Cardiac muscle cell (in vitro differentiated cells and primary cell): ENCODE data around the gene DIDO1. TPM values are rescaled to one million over a fixed set of nuclear protein-coding genes. Genes with fewer than 3 reads are reported as not detected.

Experiments used
- DNase-seq, 2 donors: peaks; one replicate each; pipeline versions ENCODE4 v3.0.0 to v3.0.0-alpha.2; 2010 to 2017; ENCODE audit warnings: low read depth in 1 of 2, low spot score in 1 of 2
- H3K27ac ChIP-seq: fragments of 200-600 bp; sonication (generic); 2 replicates; pipeline ENCODE4 v1.5.1; 2016
- H3K27me3 ChIP-seq: fragments of 200-600 bp; sonication (generic); 2 replicates; pipeline ENCODE4 v1.6.0; 2016; ENCODE audit warnings: control low read depth
- H3K36me3 ChIP-seq: fragments of 200-600 bp; sonication (generic); 2 replicates; pipeline ENCODE4 v1.5.1; 2016; ENCODE audit warnings: control low read depth
- H3K4me1 ChIP-seq: fragments of 200-600 bp; sonication (generic); 2 replicates; pipeline ENCODE4 v1.8.1; 2017; ENCODE audit warnings: low read depth, mild to moderate bottlenecking, mixed run types
- H3K4me3 ChIP-seq: fragments of 200-600 bp; sonication (generic); 2 replicates; pipeline ENCODE4 v1.5.1; 2016; ENCODE audit warnings: mild to moderate bottlenecking
- H3K9me3 ChIP-seq: fragments of 200-600 bp; sonication (generic); 2 replicates; pipeline ENCODE4 v1.5.1; 2017; ENCODE audit warnings: low read depth, mild to moderate bottlenecking, control low read depth
- polyA plus RNA-seq: library from polyadenylated mRNA; unstranded; fragments of >200 nt; fragmentation: Nextera tagmentation; extraction: Ambion mirVana; gene quantifications from 2 replicates; pipeline ENCODE4 v1.2.1, GENCODE V29; 2016
- total RNA-seq: library from RNA; depleted of rRNA; stranded (reverse); fragments of >200 nt; gene quantifications from 2 replicates; pipeline ENCODE4 v1.2.3, GENCODE V29; 2016
- TF ChIP-seq, protein P1 (sequence below): IDR thresholded peaks from 2 replicates; pipeline ENCODE4 v1.5.1; 2012; ENCODE audit warnings: low read depth, mild to moderate bottlenecking, low read length

DIDO1 gene
- total and polyA plus RNA-seq, 2 experiments from 2014 or later: 28.3 to 69.2 TPM

DNA sequence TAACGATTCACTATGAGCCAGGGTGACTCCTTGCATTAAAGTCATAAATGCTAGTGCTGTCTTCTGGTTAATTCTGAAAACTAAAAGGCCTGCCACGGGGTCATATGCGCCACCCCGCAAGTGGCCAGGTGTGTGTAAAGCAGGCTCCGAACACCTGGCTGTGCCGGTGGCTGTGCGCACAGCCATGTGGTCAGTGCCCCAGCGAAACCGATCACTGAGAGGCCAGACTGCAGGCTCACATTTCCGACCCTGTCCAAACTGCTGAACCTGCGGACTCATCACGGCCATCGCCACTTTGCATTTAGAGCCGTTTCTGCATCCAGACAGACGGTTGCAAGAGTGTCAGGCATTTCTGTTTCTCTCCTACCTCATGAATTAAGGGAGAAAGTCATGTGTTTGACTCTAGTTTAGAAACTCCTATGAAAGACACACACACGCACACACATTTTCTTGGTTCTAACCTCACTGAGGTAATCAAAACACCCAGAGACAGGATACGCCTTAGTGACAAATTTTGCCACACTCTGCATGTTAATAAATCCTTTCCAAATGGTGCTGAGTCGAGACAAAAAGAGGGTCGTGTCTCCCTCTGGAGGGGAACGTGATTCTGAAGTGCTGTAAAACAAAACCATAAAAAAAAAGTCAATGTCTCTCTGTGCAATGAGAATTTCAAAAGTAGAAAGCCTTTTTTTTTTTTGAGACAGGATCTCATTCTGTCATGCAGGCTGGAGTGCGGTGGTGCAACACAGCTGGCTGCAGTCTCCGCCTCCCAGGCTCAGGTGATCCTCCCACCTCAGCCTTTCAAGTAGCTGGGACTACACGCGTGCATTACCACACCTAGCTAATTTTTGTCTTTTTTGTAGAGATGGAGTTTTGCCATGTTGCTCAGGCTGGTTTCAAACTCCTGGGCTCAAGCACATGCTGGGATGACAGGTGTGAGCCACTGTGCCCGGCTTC is 33.7 kb downstream of the DIDO1 start:
- no peak for DNase-seq
- no peaks in the 10 kb centered on the region for H3K9me3 ChIP-seq
- no peak overlapping the region for H3K27ac ChIP-seq
- H3K4me1 ChIP-seq: no peaks in the 10 kb centered on the region
- no peak overlapping the region for H3K4me3 ChIP-seq
- TF ChIP-seq, protein P1, sequence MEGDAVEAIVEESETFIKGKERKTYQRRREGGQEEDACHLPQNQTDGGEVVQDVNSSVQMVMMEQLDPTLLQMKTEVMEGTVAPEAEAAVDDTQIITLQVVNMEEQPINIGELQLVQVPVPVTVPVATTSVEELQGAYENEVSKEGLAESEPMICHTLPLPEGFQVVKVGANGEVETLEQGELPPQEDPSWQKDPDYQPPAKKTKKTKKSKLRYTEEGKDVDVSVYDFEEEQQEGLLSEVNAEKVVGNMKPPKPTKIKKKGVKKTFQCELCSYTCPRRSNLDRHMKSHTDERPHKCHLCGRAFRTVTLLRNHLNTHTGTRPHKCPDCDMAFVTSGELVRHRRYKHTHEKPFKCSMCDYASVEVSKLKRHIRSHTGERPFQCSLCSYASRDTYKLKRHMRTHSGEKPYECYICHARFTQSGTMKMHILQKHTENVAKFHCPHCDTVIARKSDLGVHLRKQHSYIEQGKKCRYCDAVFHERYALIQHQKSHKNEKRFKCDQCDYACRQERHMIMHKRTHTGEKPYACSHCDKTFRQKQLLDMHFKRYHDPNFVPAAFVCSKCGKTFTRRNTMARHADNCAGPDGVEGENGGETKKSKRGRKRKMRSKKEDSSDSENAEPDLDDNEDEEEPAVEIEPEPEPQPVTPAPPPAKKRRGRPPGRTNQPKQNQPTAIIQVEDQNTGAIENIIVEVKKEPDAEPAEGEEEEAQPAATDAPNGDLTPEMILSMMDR: no peak
- H3K36me3 ChIP-seq: peaks cover 71% of the 10 kb centered on the region
- H3K27me3 ChIP-seq: no peaks in the 10 kb centered on the region

DNA sequence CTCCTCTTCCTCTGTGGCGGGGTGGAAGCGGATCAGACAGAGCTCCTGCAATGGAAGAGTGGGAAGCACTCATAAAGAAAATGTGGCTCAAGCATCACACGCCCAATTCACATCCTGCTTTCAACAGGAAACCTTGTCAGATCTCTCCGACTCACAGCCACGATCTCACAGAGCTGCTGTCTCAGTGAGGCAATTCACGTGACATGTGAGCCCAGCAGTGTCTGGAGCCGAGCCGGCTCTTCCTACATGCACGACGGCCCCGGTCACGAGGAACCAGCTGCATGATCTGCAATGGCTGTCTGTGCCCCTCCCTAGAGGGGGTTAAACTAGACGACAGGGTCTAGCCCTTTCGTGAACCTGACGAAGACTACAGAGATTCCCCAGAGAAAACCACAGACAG is 35.2 kb downstream of the DIDO1 start:
- Histone ChIP-seq H3K27me3 (no peaks in the 10 kb centered on the region), H3K4me3 (no peak overlapping the region), H3K4me1 (no peaks in the 10 kb centered on the region), H3K27ac (no peak overlapping the region), H3K36me3 (peaks cover 67% of the 10 kb centered on the region), H3K9me3 (no peaks in the 10 kb centered on the region)
- TF ChIP-seq, protein P1: no peak
- DNase-seq: no peak

DNA sequence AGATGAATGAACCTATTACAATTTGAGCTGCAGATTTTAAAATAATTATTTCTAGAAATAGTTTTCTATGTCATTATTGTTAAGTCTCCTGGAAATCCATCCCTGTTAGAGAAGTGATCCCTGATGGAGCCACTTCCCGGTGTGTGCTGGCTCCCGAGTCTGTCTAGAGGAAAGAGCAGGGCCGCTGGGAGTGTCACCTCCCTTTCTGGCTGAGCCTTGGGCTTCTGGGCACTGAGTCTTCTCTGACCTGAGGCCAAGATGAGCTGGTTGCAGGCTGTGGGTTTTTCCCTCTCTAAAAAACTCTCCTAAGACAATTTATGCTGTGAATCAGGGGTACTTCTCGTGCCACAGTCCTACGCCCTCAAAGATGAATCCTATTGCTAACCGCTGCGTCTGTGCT is 35.9 kb downstream of the DIDO1 start:
- TF ChIP-seq, protein P1: no peak
- no peaks in the 10 kb centered on the region for H3K27me3 ChIP-seq
- no peaks in the 10 kb centered on the region for H3K9me3 ChIP-seq
- DNase-seq: no peak
- no peak overlapping the region for H3K27ac ChIP-seq
- peaks cover 64% of the 10 kb centered on the region for H3K36me3 ChIP-seq
- H3K4me3 ChIP-seq: no peak overlapping the region
- H3K4me1 ChIP-seq: no peaks in the 10 kb centered on the region

DNA sequence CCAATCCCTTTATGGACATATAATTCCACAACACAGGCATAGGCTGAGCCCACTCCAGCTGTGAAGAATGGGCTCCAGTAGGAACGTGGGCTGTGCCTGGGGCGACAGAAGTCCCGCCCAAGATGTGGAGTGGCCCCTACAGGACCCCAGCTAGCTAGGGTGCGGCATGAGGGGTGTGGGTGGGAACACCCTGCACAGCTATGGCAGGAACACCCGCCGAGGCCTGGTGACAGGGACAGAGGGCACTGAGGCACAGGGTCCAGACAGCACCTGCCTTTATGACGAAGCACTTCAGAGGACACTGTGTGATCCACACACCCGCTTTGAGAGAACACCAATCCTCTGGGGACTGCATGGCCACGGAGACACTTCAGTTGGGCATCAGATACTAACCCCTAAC is 36.4 kb downstream of the DIDO1 start:
- Histone ChIP-seq H3K27me3 (no peaks in the 10 kb centered on the region), H3K9me3 (no peaks in the 10 kb centered on the region), H3K27ac (no peak overlapping the region), H3K4me3 (no peak overlapping the region), H3K4me1 (no peaks in the 10 kb centered on the region), H3K36me3 (peaks cover 64% of the 10 kb centered on the region)
- TF ChIP-seq, protein P1: no peak
- DNase-seq: no peak

DNA sequence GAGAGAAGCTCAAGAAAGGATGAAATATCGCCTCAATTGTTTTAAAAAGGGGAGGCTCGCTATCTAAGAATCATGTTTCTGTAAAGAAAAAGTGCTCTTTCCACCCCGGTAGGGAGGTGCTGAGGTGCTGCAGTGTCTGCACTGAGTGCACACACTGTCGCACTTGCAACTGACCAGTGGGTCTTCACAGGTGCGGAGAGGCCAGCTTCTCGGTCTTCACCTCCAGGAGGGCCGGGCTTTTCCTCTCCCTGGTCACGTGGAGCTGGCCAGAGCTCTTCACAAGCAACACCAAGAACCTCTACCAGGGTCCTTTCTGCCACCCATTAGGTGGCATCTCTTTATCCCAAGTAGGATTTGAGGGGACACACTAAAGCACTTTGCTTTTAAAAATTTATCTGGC is 36.9 kb downstream of the DIDO1 start:
- no peak overlapping the region for H3K27ac ChIP-seq
- H3K36me3 ChIP-seq: peaks cover 60% of the 10 kb centered on the region
- H3K4me3 ChIP-seq: no peak overlapping the region
- TF ChIP-seq, protein P1: no peak
- no peak for DNase-seq
- no peaks in the 10 kb centered on the region for H3K9me3 ChIP-seq
- no peaks in the 10 kb centered on the region for H3K27me3 ChIP-seq
- no peaks in the 10 kb centered on the region for H3K4me1 ChIP-seq
